Sciatic nerve (tissue), 2 donors: ENCODE data around the gene SYNE1. TPM values are rescaled to one million over a fixed set of nuclear protein-coding genes. Genes with fewer than 3 reads are reported as not detected.

Experiments used
- ATAC-seq: fragments of 200-7000 bp; cut with Tn5 transposase; one replicate; pipeline ENCODE4 v1.9.1; 2020; ENCODE audit warnings: mild to moderate bottlenecking, moderate library complexity
- DNase-seq: peaks from one replicate; pipeline ENCODE4 v3.0.0-alpha.2; 2020; ENCODE audit warnings: low spot score
- intact Hi-C: fragments of 100-400 bp; cut with DNase I; formaldehyde crosslinking; loops from one replicate; pipeline ENCODE4 v1.14.2; 2022
- total RNA-seq: library from RNA; stranded (reverse); fragmentation: NEBNext Ultra II Directional; extraction: Animal tissue kit (Norgen Biotek cat#: 25700); gene quantifications from one replicate; pipeline ENCODE4 v1.2.1, GENCODE V29; 2021
- donor health status: DM: no; HTN: no; CAD: no.
- donor health status: DM: no; HTN: no; CAD: no.

The SYNE1 gene
- total RNA-seq, 1 donor from 2014 or later = 142 TPM

GRCh38 chr6:152272486-152272885, 364.7 kb downstream of the SYNE1 start:
- no peak for DNase-seq
- ATAC-seq = no peak
- intact Hi-C loops = no loop called here

GRCh38 chr6:152271776-152272464, 365.2 kb downstream of the SYNE1 start:
- intact Hi-C loops = no loop called here
- peak; percentile 62 for DNase-seq
- peak; percentile 91 for ATAC-seq

DNA sequence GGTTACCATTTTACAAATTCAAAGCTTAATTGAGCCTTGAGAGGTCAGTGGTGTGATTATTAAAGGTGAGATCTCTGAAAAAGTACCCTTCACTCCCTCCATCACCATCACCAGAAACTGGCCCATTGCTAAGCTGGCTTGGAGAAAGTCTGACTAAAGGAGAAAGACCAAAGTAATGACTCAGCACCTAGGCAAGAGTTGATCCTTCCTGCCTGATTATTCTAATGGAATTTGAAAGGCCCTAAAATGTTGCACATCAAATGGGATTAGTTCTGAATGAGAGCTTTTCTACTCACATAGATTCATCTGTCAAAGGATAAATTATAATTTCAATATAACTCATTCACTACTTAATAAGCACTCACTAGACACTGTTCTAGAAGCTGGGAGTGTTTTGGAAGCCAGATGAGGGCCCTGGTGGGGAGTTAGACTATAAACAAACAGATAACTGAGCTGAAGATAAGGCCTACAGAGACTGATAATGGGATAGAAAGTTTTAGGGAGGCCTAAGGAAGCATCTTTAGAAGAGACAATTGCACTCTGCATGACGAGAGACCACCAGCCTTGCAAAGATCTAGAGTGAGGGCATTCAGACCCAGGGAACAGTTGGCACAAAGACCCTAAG, 366.7 kb downstream of the SYNE1 start:
- ATAC-seq = no peak
- DNase-seq = no peak
- intact Hi-C loops = no loop called here

- ATAC-seq (no peak), DNase-seq (no peak)
- intact Hi-C loops = no loop called here
Measured at GRCh38 chr6:152268846-152269442, 368.2 kb downstream of the SYNE1 start.

DNA sequence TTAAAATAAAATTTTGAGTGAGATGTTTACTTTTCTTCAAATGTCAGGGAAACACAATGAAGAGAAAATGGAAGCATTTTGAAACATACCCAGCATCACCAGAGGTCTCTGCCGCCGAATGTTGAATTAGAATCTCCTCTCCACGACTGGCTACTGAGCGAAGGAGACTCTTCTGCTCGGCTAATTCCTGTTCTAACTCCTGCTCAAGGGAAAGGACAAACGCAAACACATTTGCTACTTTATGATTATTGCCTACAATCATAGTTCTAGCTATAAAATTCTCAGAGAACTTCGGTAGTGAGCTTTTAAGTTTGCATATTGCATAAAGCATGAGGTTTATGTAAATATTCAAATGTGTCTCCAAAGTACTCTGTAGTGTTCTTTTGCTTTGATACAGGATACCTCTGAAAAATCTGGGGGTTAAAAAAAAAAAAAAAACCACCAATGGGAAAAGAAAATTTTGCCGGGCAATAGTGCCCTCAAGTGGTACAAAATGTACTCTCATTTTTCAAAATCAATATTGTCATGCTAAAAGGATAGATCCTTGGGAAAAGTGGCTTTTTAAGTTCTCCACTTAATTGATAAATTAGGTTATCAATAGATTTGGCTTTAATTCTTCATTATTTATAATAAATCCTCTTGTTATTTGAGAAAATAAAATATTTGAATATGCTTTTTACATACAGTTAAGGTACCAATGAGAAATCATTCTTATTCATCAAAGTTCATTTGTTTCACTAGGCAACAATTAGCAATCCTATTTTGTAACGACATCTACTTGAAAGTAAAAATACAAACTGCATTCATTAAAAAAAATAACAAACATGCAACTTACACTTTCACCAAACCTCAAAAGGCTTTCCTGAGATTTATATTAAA, 369.0 kb downstream of the SYNE1 start:
- intact Hi-C loops = no loop called here
- ATAC-seq = no peak
- DNase-seq = no peak

DNA sequence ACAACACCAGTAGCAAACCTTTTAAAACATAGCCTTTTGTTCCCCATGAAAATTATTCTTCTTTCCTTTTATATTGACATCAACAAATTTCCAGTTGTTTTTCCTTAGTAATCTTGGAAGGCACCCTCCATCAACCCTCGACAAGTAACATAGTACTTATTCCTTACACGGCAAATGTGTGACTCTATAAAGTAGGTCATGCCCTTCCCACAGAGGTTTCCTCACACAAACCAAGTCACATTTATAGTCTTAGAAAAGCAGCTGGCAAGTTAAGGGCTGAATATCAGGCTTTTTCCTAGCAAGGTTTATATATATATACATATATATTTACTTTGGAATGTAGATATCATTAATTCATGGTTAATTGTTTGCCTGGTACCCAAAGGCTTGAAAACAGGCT, 371.5 kb downstream of the SYNE1 start:
- no peak for ATAC-seq
- intact Hi-C loops = no loop called here

GRCh38 chr6:152263582-152263981, 373.6 kb downstream of the SYNE1 start:
- DNase-seq (no peak), ATAC-seq (no peak)
- intact Hi-C loops = no loop called here

More for the DNA sequence above, 371.5 kb downstream of the SYNE1 start:
- no peak for DNase-seq

GRCh38 chr6:152261179-152261578, 376.0 kb downstream of the SYNE1 start:
- intact Hi-C loops = no loop called here
- DNase-seq (no peak), ATAC-seq (peak; percentile 82)

DNA sequence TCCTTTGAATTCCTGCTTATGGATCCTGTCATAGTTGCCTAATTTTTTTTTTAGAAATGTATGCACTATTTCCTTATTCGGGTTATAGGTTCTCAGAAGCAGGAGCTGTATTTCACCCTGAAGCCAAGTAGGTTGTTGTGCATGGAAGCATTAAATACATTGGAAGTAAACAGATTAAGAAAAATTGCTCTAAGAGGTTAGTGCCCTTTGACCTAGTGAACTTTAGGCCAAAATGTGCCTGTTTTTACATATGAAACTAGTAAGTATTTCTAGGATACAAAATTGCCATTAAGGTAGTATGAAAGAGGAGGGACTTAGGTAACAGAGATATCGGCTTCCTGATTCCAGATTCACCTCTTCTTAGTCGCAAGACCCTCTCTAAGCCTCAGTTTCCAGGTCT, 377.9 kb downstream of the SYNE1 start:
- no peak for ATAC-seq
- intact Hi-C loops = no loop called here
- no peak for DNase-seq

DNA sequence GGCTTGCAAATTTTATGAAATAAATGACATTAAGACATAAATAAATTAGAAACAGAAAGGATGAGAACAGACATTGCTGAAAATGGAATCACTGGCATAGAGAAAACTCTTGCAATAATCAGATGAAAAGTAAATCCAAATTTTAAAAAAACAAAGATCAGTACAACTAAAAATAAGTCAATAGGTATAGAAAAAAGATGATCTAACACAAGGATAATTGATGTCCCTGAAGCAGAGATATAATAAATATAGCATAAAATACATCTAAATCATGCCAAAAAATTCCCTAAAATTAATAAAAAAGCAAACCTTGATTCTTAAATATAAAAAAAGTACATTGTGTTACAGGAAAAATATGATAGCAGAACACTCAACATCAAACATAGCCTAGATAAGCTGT, 379.6 kb downstream of the SYNE1 start:
- intact Hi-C loops = no loop called here
- no peak for DNase-seq
- ATAC-seq = no peak

DNA sequence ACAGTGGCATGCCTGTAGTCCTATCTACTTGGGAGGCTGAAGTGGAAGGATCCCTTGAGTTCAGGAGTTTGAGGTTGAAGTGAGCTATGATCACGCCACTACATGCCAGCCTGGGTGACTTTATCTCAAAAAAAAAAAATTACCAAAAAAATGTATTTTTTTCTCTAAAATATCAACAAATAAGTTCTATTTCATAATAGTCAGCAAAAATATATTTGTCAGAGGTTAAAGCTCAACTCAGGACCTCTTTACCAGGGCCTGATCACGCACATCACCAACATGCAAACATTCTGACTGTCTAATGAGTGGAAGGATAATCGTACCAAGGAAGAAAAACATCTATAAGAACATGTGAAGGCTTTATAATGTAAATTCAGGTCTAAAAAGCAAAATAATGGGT, 387.0 kb downstream of the SYNE1 start:
- intact Hi-C loops = no loop called here
- no peak for DNase-seq
- ATAC-seq = no peak

DNA sequence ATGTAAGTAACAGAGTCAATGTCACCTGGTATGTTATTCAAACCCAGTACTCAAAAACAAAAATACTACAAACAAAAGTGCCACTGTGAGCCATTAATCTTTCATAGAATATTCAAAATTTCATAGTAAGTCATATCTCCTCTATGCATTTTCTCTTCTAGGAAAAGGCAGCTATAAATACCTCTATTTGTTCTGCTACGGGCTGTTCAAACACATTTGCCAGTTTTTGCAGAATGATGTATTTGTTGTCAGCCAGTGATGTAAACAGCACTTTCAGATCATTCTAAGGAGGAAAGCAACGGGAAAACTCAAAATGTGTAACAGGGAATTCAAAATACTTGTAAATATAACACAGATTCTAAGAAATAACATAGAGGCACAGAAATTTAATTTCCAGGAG, 388.2 kb downstream of the SYNE1 start:
- intact Hi-C loops = no loop called here
- no peak for DNase-seq
- ATAC-seq = no peak

DNA sequence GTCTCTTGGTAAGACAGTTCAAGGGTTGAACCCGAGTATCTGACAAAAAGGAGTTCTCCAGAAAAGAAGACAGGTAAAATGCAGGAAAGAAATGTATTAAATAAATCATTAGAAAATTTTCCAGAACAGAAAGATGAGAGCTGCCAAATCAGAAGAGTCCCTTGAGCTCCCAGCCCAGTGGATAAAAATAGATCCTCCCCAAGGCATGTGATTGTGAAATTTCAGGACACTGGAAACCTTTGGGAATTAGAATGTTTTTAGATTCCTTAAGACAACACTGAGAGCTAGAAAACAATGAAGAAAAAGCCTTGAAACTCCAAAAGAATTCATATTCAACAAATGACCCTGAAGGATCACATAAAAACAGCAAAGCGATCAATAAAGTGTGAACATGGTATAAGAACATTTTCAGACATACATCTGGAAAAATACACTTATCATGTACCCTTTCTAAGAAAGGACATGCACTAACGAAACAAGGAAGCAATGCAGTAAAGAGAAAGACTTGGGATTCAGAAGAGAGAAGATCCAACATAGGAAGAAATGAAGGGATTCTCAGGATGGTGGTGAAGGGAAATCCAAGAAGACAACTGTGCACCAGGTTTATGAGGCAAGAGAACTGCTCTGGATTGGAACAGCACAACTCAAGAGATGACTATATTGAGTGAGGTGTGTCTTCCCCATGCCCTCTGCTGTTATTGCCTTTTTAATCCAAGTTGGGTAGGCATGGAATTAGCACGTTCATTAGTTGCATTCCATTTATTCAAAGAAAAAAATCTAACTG, 390.4 kb downstream of the SYNE1 start:
- intact Hi-C loops = no loop called here
- DNase-seq (no peak), ATAC-seq (no peak)

- DNase-seq = no peak
- peak; percentile 69 for ATAC-seq
- intact Hi-C loops = no loop called here
Measured at GRCh38 chr6:152244998-152245630, 392.0 kb downstream of the SYNE1 start.

DNA sequence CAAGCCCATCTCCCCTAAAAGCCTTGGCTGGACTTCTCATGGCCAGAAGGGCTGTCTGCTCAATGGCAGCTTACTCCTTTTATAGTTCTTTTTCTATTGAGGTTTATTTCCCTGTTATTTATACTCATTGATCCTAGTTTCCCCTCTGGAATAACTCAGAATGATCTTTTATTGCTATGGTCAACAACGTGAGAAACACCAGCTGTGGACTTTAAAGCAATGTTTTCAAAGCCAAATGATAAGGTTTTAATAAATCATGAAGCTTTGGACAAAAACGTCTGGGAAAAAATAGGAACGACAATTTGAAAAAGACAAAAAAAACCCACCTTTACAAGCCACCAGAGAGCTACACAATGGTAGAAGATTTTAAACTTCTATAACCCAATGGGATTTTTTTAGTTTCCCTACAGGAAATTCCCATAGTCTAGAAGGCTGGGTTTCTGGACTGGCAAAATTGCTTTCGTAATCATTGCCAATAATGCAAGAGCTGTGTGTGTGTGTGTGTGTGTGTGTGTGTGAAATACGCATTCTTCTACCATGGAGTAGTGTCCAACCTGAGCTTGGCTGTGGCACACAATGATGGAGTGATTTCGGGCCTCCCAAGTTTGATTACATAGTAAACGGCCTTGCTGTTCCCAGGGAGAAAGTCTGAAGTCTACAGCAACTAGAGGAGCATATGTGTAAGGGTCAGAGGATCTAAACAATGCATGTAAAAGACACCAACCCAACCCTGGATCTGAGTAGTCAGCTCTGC, 396.0 kb downstream of the SYNE1 start:
- no peak for DNase-seq
- intact Hi-C loops = no loop called here
- ATAC-seq = no peak

GRCh38 chr6:152240436-152240835, 396.7 kb downstream of the SYNE1 start:
- intact Hi-C loops = no loop called here
- ATAC-seq = no peak

DNA sequence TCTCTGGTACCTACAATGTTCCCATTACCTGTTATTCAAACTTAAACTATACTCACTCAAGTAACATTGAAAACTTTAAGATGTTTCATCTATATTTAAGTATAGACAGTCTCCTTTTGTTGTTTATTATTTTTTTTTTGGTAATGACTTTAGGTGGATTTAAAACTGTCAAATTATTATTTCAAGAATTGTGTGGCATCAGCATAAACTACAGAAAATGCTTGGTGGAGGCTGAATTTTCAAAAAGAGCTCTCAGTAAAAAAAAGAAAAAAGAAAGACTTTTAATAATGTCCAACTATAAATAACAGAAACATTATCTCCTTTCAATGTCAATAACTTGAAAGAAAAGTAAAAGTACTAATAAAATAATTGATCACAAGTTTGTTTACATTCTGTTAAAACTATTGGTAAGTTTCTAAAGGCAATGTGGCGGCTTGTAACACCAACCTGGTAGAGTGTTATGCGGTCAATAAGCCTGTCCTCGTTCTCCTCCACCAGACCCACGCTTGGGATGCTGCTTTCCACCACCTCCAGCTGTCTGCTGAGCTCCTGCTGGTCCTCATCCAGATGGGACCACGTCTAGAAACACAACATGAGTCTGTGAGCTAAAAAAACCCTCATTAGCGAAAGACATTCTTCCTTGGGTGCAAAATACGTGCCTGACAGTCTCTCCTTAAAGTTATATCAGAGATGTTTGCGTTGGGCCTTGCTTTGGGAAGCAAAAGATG, 400.6 kb downstream of the SYNE1 start:
- intact Hi-C loops = no loop called here
- DNase-seq (no peak), ATAC-seq (no peak)

More at GRCh38 chr6:152240436-152240835, 396.7 kb downstream of the SYNE1 start:
- DNase-seq = no peak
